GM12878 (cell line): ENCODE results near the gene TIGD1.

Experiments
- BACH1 ChIP-seq: fragments of 450-650 bp; IDR thresholded peaks from 2 replicates; pipeline ENCODE4 v1.6.1; 2017; ENCODE audit warnings: mild to moderate bottlenecking, borderline replicate concordance
- BCL3 ChIP-seq: IDR thresholded peaks from 2 replicates; pipeline ENCODE4 v1.6.1; 2011; ENCODE audit warnings: borderline replicate concordance, low read depth, mild to moderate bottlenecking, moderate library complexity, low read length; ENCODE audit not compliant: insufficient read depth, poor library complexity, severe bottlenecking
- CTCF ChIP-seq, 3 experiments: IDR thresholded peaks in 2 of 3; conservative IDR thresholded peaks in 1 of 3; 2 replicates each; pipeline ENCODE4 v1.5.1; 2011; ENCODE audit warnings: low read depth in 3 of 3, low read length in 3 of 3, mild to moderate bottlenecking in 3 of 3, control low read depth in 2 of 3, moderate library complexity in 2 of 3, inconsistent platforms in 1 of 3, mixed read lengths in 1 of 3; ENCODE audit not compliant: control insufficient read depth in 2 of 3, insufficient read depth in 1 of 3; ENCODE audit errors: extremely low read depth in 1 of 3
- E2F4 ChIP-seq: IDR thresholded peaks from 2 replicates; pipeline ENCODE4 v1.6.1; 2012; ENCODE audit warnings: low read depth, low read length, improper control_type of control experiment
- EP300 ChIP-seq, 2 experiments: fragments of 150-350 bp in 1 of 2; IDR thresholded peaks; 2 replicates each; pipeline ENCODE4 v1.6.1; 2011 to 2012; ENCODE audit warnings: low read depth in 2 of 2, low read length in 2 of 2, borderline replicate concordance in 1 of 2, improper control_type of control experiment in 1 of 2, inconsistent platforms in 1 of 2; ENCODE audit not compliant: control insufficient read depth in 1 of 2
- HSF1 ChIP-seq: fragments of 150-350 bp; IDR thresholded peaks from 2 replicates; pipeline ENCODE4 v1.6.1; 2014; ENCODE audit warnings: mild to moderate bottlenecking, low read depth, low read length
- PKNOX1 ChIP-seq: fragments of 450-650 bp; IDR thresholded peaks from 2 replicates; pipeline ENCODE4 v1.6.1; 2016; ENCODE audit warnings: mild to moderate bottlenecking
- POLR2A ChIP-seq: IDR thresholded peaks from 2 replicates; pipeline ENCODE4 v1.6.1; 2011; ENCODE audit warnings: low read depth, mild to moderate bottlenecking, low read length
- RCOR1 ChIP-seq: conservative IDR thresholded peaks from 2 replicates; pipeline ENCODE4 v1.6.1; 2012; ENCODE audit warnings: low read depth, low read length, improper control_type of control experiment
- REST ChIP-seq: IDR thresholded peaks from 2 replicates; pipeline ENCODE4 v1.6.1; 2012; ENCODE audit warnings: mild to moderate bottlenecking, low read depth, low read length
- SMARCA5 ChIP-seq: fragments of 450-650 bp; IDR thresholded peaks from 2 replicates; pipeline ENCODE4 v1.6.1; 2017; ENCODE audit warnings: mild to moderate bottlenecking
- SRF ChIP-seq, 2 experiments: IDR thresholded peaks; 2 replicates each; pipeline ENCODE4 v1.6.1; 2011; ENCODE audit warnings: low read depth in 2 of 2, low read length in 2 of 2, mild to moderate bottlenecking in 1 of 2, moderate library complexity in 1 of 2
- TCF7 ChIP-seq: IDR thresholded peaks from 2 replicates; pipeline ENCODE4 v1.6.1; 2014; ENCODE audit warnings: antibody characterized with exemption, borderline replicate concordance
- USF1 ChIP-seq: IDR thresholded peaks from 2 replicates; pipeline ENCODE4 v1.6.1; 2011; ENCODE audit warnings: borderline replicate concordance, low read depth, mild to moderate bottlenecking, moderate library complexity, mixed read lengths, low read length; ENCODE audit not compliant: insufficient read depth; ENCODE audit errors: extremely low read length

- TF ChIP-seq SRF (IDR thresholded peaks at IDR 0.05; ENCODE audit: low read depth in 2 of 2, low read length in 2 of 2) (no peak), USF1 (no peak), HSF1 (no peak), E2F4 (no peak), BCL3 (no peak), SMARCA5 (no peak), CTCF (IDR thresholded peaks at IDR 0.05 in 2 of 3, conservative IDR thresholded peaks at IDR 0.05 in 1 of 3; ENCODE audit: control insufficient read depth in 2 of 3, extremely low read depth in 1 of 3, insufficient read depth in 1 of 3, low read depth in 3 of 3, low read length in 3 of 3) (no peak), TCF7 (no peak), REST (no peak), EP300 (IDR thresholded peaks at IDR 0.05; ENCODE audit: borderline replicate concordance in 1 of 2, control insufficient read depth in 1 of 2, low read depth in 2 of 2, low read length in 2 of 2) (no peak), RCOR1 (no peak), BACH1 (no peak), POLR2A (no peak), PKNOX1 (no peak)
Observed at GRCh38 chr2:232504438-232504837, 45.9 kb downstream of the TIGD1 start.
